A673 (cell line): ENCODE measurements around the gene XAF1.

ENCODE experiments used
- EZH2 ChIP-seq: fragments of 200-600 bp; sonication (generic); IDR thresholded peaks from 2 replicates; pipeline ENCODE4 v1.6.1; 2017; ENCODE audit warnings: borderline replicate concordance, low read depth, mild to moderate bottlenecking, mixed read lengths, antibody characterized with exemption, low read length; ENCODE audit not compliant: poor library complexity, severe bottlenecking
- TF ChIP-seq, protein P1 (sequence below): fragments of 300-800, 200-600 bp; sonication (generic); conservative IDR thresholded peaks from 2 replicates; pipeline ENCODE4 v1.5.1; 2017; ENCODE audit warnings: low read depth, mild to moderate bottlenecking, antibody characterized with exemption, low read length, moderate library complexity, mixed read lengths

DNA sequence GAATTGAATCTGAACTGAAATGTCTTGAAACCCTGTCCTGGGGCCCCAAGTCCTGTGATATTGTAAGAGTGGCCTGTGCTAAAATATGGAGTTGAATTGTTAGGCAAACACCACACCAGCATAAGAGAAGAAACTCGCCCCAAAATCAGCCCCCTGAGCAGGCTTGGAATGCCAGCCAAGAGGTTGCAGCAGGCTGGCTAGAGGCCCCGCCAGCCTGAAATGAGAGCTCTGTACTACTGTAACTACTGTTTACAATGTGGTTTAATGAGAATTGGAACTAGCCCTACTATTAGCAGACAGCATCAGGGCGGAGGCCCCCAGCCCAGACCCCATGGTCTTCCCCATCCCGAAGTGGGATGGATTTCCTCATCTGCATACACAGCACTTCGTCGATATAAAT is 43.9 kb downstream of the XAF1 start:
- TF ChIP-seq, protein P1, sequence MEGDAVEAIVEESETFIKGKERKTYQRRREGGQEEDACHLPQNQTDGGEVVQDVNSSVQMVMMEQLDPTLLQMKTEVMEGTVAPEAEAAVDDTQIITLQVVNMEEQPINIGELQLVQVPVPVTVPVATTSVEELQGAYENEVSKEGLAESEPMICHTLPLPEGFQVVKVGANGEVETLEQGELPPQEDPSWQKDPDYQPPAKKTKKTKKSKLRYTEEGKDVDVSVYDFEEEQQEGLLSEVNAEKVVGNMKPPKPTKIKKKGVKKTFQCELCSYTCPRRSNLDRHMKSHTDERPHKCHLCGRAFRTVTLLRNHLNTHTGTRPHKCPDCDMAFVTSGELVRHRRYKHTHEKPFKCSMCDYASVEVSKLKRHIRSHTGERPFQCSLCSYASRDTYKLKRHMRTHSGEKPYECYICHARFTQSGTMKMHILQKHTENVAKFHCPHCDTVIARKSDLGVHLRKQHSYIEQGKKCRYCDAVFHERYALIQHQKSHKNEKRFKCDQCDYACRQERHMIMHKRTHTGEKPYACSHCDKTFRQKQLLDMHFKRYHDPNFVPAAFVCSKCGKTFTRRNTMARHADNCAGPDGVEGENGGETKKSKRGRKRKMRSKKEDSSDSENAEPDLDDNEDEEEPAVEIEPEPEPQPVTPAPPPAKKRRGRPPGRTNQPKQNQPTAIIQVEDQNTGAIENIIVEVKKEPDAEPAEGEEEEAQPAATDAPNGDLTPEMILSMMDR: no peak
- no peak for TF ChIP-seq EZH2
